ENCODE results near the gene RNASE11.

DNA sequence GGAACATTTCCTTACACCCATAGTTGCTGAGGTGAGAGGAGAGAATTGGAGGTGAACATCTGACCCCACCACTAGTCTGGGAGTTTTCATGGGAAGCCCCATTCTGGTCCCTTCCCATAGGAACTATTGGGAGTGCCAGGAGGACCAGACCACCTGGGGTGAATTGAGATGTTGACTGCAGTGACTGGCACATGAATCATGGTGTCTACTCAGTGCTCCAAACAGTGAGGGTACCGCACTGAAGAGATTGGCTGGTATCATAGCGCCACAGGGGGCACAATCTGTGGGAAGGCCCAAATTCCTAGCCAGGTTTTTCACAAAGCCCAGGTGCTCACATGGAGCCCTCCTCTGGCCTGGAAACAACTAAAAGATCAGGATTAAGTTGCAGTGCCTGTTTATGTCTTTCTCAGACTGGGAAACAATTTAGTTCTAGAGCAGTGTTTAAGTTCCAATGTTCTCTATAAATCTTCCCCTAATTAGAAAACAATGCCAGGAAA lies 23.3 kb downstream of the RNASE11 start:
- TF ChIP-seq POLR2AphosphoS5 (IDR thresholded peaks at IDR 0.05) (no peak), EP300 (IDR thresholded peaks at IDR 0.05) (no peak), POLR2A (IDR thresholded peaks at IDR 0.05) (no peak)
- TF ChIP-seq, protein P1, sequence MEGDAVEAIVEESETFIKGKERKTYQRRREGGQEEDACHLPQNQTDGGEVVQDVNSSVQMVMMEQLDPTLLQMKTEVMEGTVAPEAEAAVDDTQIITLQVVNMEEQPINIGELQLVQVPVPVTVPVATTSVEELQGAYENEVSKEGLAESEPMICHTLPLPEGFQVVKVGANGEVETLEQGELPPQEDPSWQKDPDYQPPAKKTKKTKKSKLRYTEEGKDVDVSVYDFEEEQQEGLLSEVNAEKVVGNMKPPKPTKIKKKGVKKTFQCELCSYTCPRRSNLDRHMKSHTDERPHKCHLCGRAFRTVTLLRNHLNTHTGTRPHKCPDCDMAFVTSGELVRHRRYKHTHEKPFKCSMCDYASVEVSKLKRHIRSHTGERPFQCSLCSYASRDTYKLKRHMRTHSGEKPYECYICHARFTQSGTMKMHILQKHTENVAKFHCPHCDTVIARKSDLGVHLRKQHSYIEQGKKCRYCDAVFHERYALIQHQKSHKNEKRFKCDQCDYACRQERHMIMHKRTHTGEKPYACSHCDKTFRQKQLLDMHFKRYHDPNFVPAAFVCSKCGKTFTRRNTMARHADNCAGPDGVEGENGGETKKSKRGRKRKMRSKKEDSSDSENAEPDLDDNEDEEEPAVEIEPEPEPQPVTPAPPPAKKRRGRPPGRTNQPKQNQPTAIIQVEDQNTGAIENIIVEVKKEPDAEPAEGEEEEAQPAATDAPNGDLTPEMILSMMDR (IDR thresholded peaks at IDR 0.05) = no peak
